Liver (tissue), 9 donors: ENCODE results near the gene REPS2. TPM values are rescaled to one million over a fixed set of nuclear protein-coding genes. Genes with fewer than 3 reads are reported as not detected.

Experiments used
- DNase-seq: peaks from one replicate; pipeline ENCODE4 v3.0.0-alpha.2; 2017; ENCODE audit warnings: low spot score
- H3K27ac ChIP-seq, 2 donors: one replicate each; pipeline ENCODE4 v1.7.0; 2013; ENCODE audit warnings: inconsistent platforms in 2 of 2, low read length in 2 of 2, control low read depth in 1 of 2, low read depth in 1 of 2, mild to moderate bottlenecking in 1 of 2
- H3K27me3 ChIP-seq, 4 donors: one replicate each; pipeline versions ENCODE4 v1.6.1 to v1.7.0; 2013; ENCODE audit warnings: low read length in 3 of 4, inconsistent platforms in 1 of 4, mild to moderate bottlenecking in 1 of 4, moderate library complexity in 1 of 4; ENCODE audit not compliant: control insufficient read depth in 4 of 4, insufficient read depth in 4 of 4
- H3K36me3 ChIP-seq, 4 donors: one replicate each; pipeline versions ENCODE4 v1.6.1 to v1.7.0; 2013; ENCODE audit warnings: low read length in 3 of 4, mild to moderate bottlenecking in 3 of 4, low read depth in 1 of 4, moderate library complexity in 1 of 4; ENCODE audit not compliant: control insufficient read depth in 4 of 4, insufficient read depth in 3 of 4
- H3K4me1 ChIP-seq, 4 donors: one replicate each; pipeline versions ENCODE4 v1.6.1 to v1.7.0; 2013; ENCODE audit warnings: low read length in 3 of 4, mild to moderate bottlenecking in 3 of 4, moderate library complexity in 1 of 4; ENCODE audit not compliant: control insufficient read depth in 4 of 4, insufficient read depth in 4 of 4
- H3K4me3 ChIP-seq, 3 donors: one replicate each; pipeline versions ENCODE4 v1.6.1 to v1.7.0; 2013; ENCODE audit warnings: low read length in 3 of 3, control low read depth in 1 of 3, low read depth in 1 of 3, mild to moderate bottlenecking in 1 of 3
- H3K9ac ChIP-seq, 2 donors: one replicate each; pipeline ENCODE4 v1.7.0; 2013; ENCODE audit warnings: low read length in 2 of 2, mild to moderate bottlenecking in 2 of 2, moderate library complexity in 2 of 2, control low read depth in 1 of 2, low read depth in 1 of 2
- H3K9me3 ChIP-seq, 4 donors: one replicate each; pipeline versions ENCODE4 v1.6.1 to v1.7.0; 2013; ENCODE audit warnings: low read length in 3 of 4; ENCODE audit not compliant: control insufficient read depth in 4 of 4
- EGR1 ChIP-seq, 2 donors: IDR thresholded peaks; 2 replicates each; pipeline ENCODE4 v1.6.1; 2016 to 2018; ENCODE audit warnings: antibody characterized with exemption in 2 of 2, low read depth in 2 of 2
- FOXA1 ChIP-seq: IDR thresholded peaks from 2 replicates; pipeline ENCODE4 v1.6.1; 2016; ENCODE audit warnings: antibody characterized with exemption
- FOXA2 ChIP-seq: IDR thresholded peaks from 2 replicates; pipeline ENCODE4 v1.6.1; 2016; ENCODE audit warnings: antibody characterized with exemption
- GABPA ChIP-seq, 2 donors: IDR thresholded peaks in 1 of 2; conservative IDR thresholded peaks in 1 of 2; 2 replicates each; pipeline ENCODE4 v1.6.1; 2016; ENCODE audit warnings: antibody characterized with exemption in 2 of 2, mild to moderate bottlenecking in 1 of 2, moderate library complexity in 1 of 2
- HNF4A ChIP-seq, 2 donors: conservative IDR thresholded peaks; 2 replicates each; pipeline ENCODE4 v1.6.1; 2016; ENCODE audit warnings: antibody characterized with exemption in 2 of 2, mild to moderate bottlenecking in 2 of 2
- HNF4G ChIP-seq: IDR thresholded peaks from 2 replicates; pipeline ENCODE4 v1.6.1; 2016; ENCODE audit warnings: antibody characterized with exemption
- JUND ChIP-seq, 2 donors: IDR thresholded peaks; 2 replicates each; pipeline ENCODE4 v1.6.1; 2016; ENCODE audit warnings: antibody characterized with exemption in 2 of 2
- NR2F2 ChIP-seq: IDR thresholded peaks from 2 replicates; pipeline ENCODE4 v1.6.1; 2016; ENCODE audit warnings: antibody characterized with exemption
- RAD21 ChIP-seq, 2 donors: IDR thresholded peaks; 2 replicates each; pipeline ENCODE4 v1.6.1; 2016; ENCODE audit warnings: antibody characterized with exemption in 2 of 2, mild to moderate bottlenecking in 2 of 2
- RXRA ChIP-seq, 2 donors: IDR thresholded peaks; 2 replicates each; pipeline ENCODE4 v1.6.1; 2017 to 2018; ENCODE audit warnings: antibody characterized with exemption in 2 of 2, mild to moderate bottlenecking in 1 of 2
- SP1 ChIP-seq: IDR thresholded peaks from 2 replicates; pipeline ENCODE4 v1.6.1; 2018; ENCODE audit warnings: antibody characterized with exemption, mild to moderate bottlenecking
- TAF1 ChIP-seq: conservative IDR thresholded peaks from 2 replicates; pipeline ENCODE4 v1.6.1; 2016; ENCODE audit warnings: antibody characterized with exemption, mild to moderate bottlenecking
- YY1 ChIP-seq: IDR thresholded peaks from 2 replicates; pipeline ENCODE4 v1.6.1; 2016; ENCODE audit warnings: antibody characterized with exemption, mild to moderate bottlenecking
- WGBS: extraction: QIAGEN DNeasy Blood & Tissue Kit; methylation state at CpG from one replicate; pipeline ENCODE4 v1.1.7; 2013; 5-methylcytosine and 5-hydroxymethylcytosine counted together
- polyA plus RNA-seq, 2 donors: library from polyadenylated mRNA; stranded (reverse) in 1 of 2; unstranded in 1 of 2; fragments of 200-250 nt in 1 of 2; fragments of >200 nt in 1 of 2; fragmentation: Nextera tagmentation in 1 of 2; extraction: Ambion mirVana in 1 of 2; gene quantifications; one replicate each; pipeline versions ENCODE4 v1.2.1 to v1.2.3, GENCODE V29; 2013 to 2015
- total RNA-seq, 2 donors: library from RNA; depleted of rRNA; stranded (reverse); fragments of >200 nt; gene quantifications; one replicate each; pipeline ENCODE4 v1.2.3, GENCODE V29; 2014
- TF ChIP-seq, protein P1 (sequence below): IDR thresholded peaks from 2 replicates; pipeline ENCODE4 v1.6.1; 2016; ENCODE audit warnings: antibody characterized with exemption
- TF ChIP-seq, protein P2 (sequence below): IDR thresholded peaks from 2 replicates; pipeline ENCODE4 v1.6.1; 2016; ENCODE audit warnings: antibody characterized with exemption, mild to moderate bottlenecking
- TF ChIP-seq, protein P3 (sequence below): fragments of 150-350 bp; IDR thresholded peaks from 2 replicates; pipeline ENCODE4 v1.5.1; 2017; ENCODE audit warnings: improper control_type of control experiment, low read depth, low read length; ENCODE audit not compliant: missing input control
- TF ChIP-seq, protein P4 (sequence below): IDR thresholded peaks from 2 replicates; pipeline ENCODE4 v1.6.1; 2016; ENCODE audit warnings: antibody characterized with exemption
- TF ChIP-seq, protein P5 (sequence below): IDR thresholded peaks from 2 replicates; pipeline ENCODE4 v1.6.1; 2016; ENCODE audit warnings: antibody characterized with exemption
- donor health status: healthy.
- donor health status: healthy.
- donor health status: healthy.
- donor health status: healthy.
- donor health status: healthy.

Gene REPS2
- total and polyA plus RNA-seq, 4 donors: 3.5 to 10.7 (median 6.2) TPM

DNA sequence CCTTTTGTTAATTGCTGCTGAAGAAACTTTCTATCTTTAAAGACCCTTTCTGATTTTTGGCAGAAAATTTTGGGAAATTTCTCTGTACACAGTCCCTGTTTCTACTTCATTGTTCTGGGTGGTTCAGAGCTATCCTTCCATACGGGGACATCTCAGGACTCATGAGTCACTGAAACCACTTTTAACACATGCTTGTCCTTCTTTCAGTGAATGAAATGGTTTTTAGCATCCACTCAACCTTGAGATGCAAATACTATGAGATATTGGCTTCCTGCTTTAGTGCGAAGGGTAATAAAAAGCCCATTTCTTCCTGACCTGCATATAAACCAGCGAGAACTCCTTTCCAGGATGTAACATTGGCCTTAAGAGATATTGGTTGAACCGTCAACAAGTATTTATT lies 158.0 kb downstream of the REPS2 start:
- H3K9ac ChIP-seq: no peak overlapping the region
- H3K4me1 ChIP-seq: no peaks in the 10 kb centered on the region
- H3K27me3 ChIP-seq: no peaks in the 10 kb centered on the region
- H3K4me3 ChIP-seq: no peak overlapping the region
- H3K36me3 ChIP-seq: peaks cover 0 to 5% (median under 1%) of the 10 kb centered on the region in 4 donors
- no peak for DNase-seq
- H3K9me3 ChIP-seq: no peaks in the 10 kb centered on the region
- TF ChIP-seq YY1: no peak
- TF ChIP-seq, protein P1, sequence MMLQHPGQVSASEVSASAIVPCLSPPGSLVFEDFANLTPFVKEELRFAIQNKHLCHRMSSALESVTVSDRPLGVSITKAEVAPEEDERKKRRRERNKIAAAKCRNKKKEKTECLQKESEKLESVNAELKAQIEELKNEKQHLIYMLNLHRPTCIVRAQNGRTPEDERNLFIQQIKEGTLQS: no peak
- TF ChIP-seq, protein P2, sequence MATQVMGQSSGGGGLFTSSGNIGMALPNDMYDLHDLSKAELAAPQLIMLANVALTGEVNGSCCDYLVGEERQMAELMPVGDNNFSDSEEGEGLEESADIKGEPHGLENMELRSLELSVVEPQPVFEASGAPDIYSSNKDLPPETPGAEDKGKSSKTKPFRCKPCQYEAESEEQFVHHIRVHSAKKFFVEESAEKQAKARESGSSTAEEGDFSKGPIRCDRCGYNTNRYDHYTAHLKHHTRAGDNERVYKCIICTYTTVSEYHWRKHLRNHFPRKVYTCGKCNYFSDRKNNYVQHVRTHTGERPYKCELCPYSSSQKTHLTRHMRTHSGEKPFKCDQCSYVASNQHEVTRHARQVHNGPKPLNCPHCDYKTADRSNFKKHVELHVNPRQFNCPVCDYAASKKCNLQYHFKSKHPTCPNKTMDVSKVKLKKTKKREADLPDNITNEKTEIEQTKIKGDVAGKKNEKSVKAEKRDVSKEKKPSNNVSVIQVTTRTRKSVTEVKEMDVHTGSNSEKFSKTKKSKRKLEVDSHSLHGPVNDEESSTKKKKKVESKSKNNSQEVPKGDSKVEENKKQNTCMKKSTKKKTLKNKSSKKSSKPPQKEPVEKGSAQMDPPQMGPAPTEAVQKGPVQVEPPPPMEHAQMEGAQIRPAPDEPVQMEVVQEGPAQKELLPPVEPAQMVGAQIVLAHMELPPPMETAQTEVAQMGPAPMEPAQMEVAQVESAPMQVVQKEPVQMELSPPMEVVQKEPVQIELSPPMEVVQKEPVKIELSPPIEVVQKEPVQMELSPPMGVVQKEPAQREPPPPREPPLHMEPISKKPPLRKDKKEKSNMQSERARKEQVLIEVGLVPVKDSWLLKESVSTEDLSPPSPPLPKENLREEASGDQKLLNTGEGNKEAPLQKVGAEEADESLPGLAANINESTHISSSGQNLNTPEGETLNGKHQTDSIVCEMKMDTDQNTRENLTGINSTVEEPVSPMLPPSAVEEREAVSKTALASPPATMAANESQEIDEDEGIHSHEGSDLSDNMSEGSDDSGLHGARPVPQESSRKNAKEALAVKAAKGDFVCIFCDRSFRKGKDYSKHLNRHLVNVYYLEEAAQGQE: no peak
- no peak for TF ChIP-seq NR2F2
- TF ChIP-seq FOXA1: no peak
- TF ChIP-seq HNF4G: no peak
- TF ChIP-seq RAD21 (IDR thresholded peaks at IDR 0.05): no peak
- H3K27ac ChIP-seq: no peak overlapping the region
- WGBS: 92% methylated on average over 4 of the region's 4 CpGs

DNA sequence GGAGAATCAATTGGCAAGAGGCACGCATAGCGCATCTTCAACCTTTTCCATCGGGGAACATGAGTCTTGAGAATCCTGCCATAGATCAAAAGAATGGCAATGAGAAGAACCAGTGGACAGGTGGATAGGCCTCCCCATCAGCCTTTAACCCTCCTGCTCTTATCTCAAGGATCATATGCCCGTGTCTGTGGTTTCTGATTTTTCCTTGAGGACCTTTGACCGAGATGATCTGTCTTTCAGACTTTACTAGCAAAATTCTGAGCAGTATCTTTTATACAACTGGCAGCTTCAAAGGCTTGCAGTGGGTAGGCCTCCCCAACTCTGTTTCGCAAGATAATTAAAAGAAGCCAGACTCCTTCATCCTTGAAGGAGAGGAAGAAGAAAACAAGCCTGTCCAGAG lies 174.4 kb downstream of the REPS2 start:
- 93% methylated on average over 6 of the region's 6 CpGs for WGBS

More for the DNA sequence above, 174.4 kb downstream of the REPS2 start:
- Histone ChIP-seq H3K9ac (no peak overlapping the region), H3K4me1 (no peaks in the 10 kb centered on the region), H3K27me3 (no peaks in the 10 kb centered on the region), H3K27ac (no peak overlapping the region), H3K36me3 (no peaks in the 10 kb centered on the region), H3K4me3 (no peak overlapping the region), H3K9me3 (no peaks in the 10 kb centered on the region)
- no peak for DNase-seq
- TF ChIP-seq TAF1 (no peak), YY1 (no peak), SP1 (no peak), EGR1 (IDR thresholded peaks at IDR 0.05; ENCODE audit: low read depth in 2 of 2) (no peak), RAD21 (IDR thresholded peaks at IDR 0.05) (no peak), NR2F2 (no peak), FOXA2 (no peak), RXRA (IDR thresholded peaks at IDR 0.05) (no peak), HNF4G (no peak), HNF4A (conservative IDR thresholded peaks at IDR 0.05) (no peak), FOXA1 (no peak), JUND (IDR thresholded peaks at IDR 0.05) (no peak), GABPA (IDR thresholded peaks at IDR 0.05 in 1 of 2, conservative IDR thresholded peaks at IDR 0.05 in 1 of 2) (no peak)
- TF ChIP-seq, protein P3, sequence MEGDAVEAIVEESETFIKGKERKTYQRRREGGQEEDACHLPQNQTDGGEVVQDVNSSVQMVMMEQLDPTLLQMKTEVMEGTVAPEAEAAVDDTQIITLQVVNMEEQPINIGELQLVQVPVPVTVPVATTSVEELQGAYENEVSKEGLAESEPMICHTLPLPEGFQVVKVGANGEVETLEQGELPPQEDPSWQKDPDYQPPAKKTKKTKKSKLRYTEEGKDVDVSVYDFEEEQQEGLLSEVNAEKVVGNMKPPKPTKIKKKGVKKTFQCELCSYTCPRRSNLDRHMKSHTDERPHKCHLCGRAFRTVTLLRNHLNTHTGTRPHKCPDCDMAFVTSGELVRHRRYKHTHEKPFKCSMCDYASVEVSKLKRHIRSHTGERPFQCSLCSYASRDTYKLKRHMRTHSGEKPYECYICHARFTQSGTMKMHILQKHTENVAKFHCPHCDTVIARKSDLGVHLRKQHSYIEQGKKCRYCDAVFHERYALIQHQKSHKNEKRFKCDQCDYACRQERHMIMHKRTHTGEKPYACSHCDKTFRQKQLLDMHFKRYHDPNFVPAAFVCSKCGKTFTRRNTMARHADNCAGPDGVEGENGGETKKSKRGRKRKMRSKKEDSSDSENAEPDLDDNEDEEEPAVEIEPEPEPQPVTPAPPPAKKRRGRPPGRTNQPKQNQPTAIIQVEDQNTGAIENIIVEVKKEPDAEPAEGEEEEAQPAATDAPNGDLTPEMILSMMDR: no peak
- TF ChIP-seq, protein P2: no peak
- TF ChIP-seq, protein P1: no peak
- TF ChIP-seq, protein P4, sequence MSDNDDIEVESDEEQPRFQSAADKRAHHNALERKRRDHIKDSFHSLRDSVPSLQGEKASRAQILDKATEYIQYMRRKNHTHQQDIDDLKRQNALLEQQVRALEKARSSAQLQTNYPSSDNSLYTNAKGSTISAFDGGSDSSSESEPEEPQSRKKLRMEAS: no peak
- TF ChIP-seq, protein P5, sequence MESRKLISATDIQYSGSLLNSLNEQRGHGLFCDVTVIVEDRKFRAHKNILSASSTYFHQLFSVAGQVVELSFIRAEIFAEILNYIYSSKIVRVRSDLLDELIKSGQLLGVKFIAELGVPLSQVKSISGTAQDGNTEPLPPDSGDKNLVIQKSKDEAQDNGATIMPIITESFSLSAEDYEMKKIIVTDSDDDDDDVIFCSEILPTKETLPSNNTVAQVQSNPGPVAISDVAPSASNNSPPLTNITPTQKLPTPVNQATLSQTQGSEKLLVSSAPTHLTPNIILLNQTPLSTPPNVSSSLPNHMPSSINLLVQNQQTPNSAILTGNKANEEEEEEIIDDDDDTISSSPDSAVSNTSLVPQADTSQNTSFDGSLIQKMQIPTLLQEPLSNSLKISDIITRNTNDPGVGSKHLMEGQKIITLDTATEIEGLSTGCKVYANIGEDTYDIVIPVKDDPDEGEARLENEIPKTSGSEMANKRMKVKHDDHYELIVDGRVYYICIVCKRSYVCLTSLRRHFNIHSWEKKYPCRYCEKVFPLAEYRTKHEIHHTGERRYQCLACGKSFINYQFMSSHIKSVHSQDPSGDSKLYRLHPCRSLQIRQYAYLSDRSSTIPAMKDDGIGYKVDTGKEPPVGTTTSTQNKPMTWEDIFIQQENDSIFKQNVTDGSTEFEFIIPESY: no peak
